MM.1S (cell line): ENCODE data around the gene RBPMS2.

ENCODE experiments used
- DNase-seq: peaks from one replicate; pipeline ENCODE4 v3.0.0-alpha.2; 2015
- H2AFZ ChIP-seq: fragments of 300-600 bp; sonication (generic); 2 replicates; pipeline ENCODE4 v1.6.0; 2016; ENCODE audit warnings: antibody characterized with exemption, low read length
- H3F3A ChIP-seq: fragments of 300-600 bp; sonication (generic); 2 replicates; pipeline ENCODE4 v1.6.1; 2016; ENCODE audit warnings: mild to moderate bottlenecking, antibody characterized with exemption, low read length, moderate library complexity, mixed read lengths; ENCODE audit not compliant: insufficient read depth
- H3K27ac ChIP-seq: fragments of 300-600 bp; sonication (generic); 2 replicates; pipeline ENCODE4 v1.5.1; 2016; ENCODE audit warnings: mild to moderate bottlenecking, low read length
- H3K27me3 ChIP-seq: fragments of 300-600 bp; sonication (generic); replicated peaks from 2 replicates; pipeline ENCODE4 v1.6.0; 2016; ENCODE audit warnings: low read length; ENCODE audit not compliant: insufficient read depth
- H3K36me3 ChIP-seq: fragments of 300-600 bp; sonication (generic); replicated peaks from 2 replicates; pipeline ENCODE4 v1.6.1; 2016; ENCODE audit warnings: mild to moderate bottlenecking, low read length, mixed read lengths; ENCODE audit not compliant: insufficient read depth
- H3K4me1 ChIP-seq: fragments of 300-600 bp; sonication (generic); 2 replicates; pipeline ENCODE4 v1.6.1; 2016; ENCODE audit warnings: low read length, mixed read lengths
- H3K4me2 ChIP-seq: fragments of 300-600 bp; sonication (generic); 2 replicates; pipeline ENCODE4 v1.6.0; 2016; ENCODE audit warnings: low read depth, low read length
- H3K4me3 ChIP-seq: fragments of 300-600 bp; sonication (generic); 2 replicates; pipeline ENCODE4 v1.5.1; 2016; ENCODE audit warnings: low read length, mixed read lengths
- H3K79me2 ChIP-seq: fragments of 300-600 bp; sonication (generic); 2 replicates; pipeline ENCODE4 v1.6.1; 2016; ENCODE audit warnings: mixed run types, low read length, mixed read lengths
- H3K9ac ChIP-seq: fragments of 300-600 bp; sonication (generic); 2 replicates; pipeline ENCODE4 v1.6.1; 2016; ENCODE audit warnings: low read length, mixed read lengths
- H3K9me2 ChIP-seq: fragments of 300-600 bp; sonication (generic); replicated peaks from 2 replicates; pipeline ENCODE4 v1.6.1; 2016; ENCODE audit warnings: mild to moderate bottlenecking, low read length, mixed read lengths; ENCODE audit not compliant: insufficient read depth
- H3K9me3 ChIP-seq: fragments of 300-600 bp; sonication (generic); replicated peaks from 2 replicates; pipeline ENCODE4 v1.6.1; 2016; ENCODE audit warnings: mild to moderate bottlenecking, low read length, mixed read lengths; ENCODE audit not compliant: insufficient read depth
- H4K20me1 ChIP-seq: fragments of 300-600 bp; sonication (generic); 2 replicates; pipeline ENCODE4 v1.6.1; 2016; ENCODE audit warnings: mild to moderate bottlenecking, low read length, moderate library complexity, mixed read lengths; ENCODE audit not compliant: insufficient read depth
- CTCF ChIP-seq: fragments of 300-600 bp; sonication (generic); IDR thresholded peaks from 2 replicates; pipeline ENCODE4 v1.5.1; 2016; ENCODE audit warnings: antibody characterized with exemption, low read length, mixed read lengths
- EZH2 ChIP-seq: fragments of 300-600 bp; sonication (generic); optimal IDR thresholded peaks from 2 replicates; pipeline ENCODE3; 2017; ENCODE audit warnings: low read depth, mild to moderate bottlenecking, antibody characterized with exemption, low read length, mixed read lengths
- EZH2phosphoT487 ChIP-seq: fragments of 300-600 bp; sonication (generic); IDR thresholded peaks from 2 replicates; pipeline ENCODE4 v1.6.1; 2018; ENCODE audit warnings: antibody characterized with exemption, low read length

RBPMS2 gene

GRCh38 chr15:64781299-64781698 is 5.9 kb upstream of the RBPMS2 start:
- Histone ChIP-seq H3K4me2 (no peak overlapping the region), H3K79me2 (no peaks in the 10 kb centered on the region), H3K27me3 (peaks cover 3% of the 10 kb centered on the region), H3F3A (no peaks in the 10 kb centered on the region), H3K27ac (no peak overlapping the region), H3K9me3 (no peaks in the 10 kb centered on the region), H3K4me1 (no peaks in the 10 kb centered on the region), H3K36me3 (no peaks in the 10 kb centered on the region), H3K4me3 (no peak overlapping the region), H2AFZ (no peak overlapping the region), H3K9me2 (no peaks in the 10 kb centered on the region), H3K9ac (no peak overlapping the region), H4K20me1 (no peaks in the 10 kb centered on the region)
- TF ChIP-seq EZH2 (no peak), CTCF (no peak)
- DNase-seq, result no peak

- H3K27ac ChIP-seq, result no peak overlapping the region
- H3K79me2 ChIP-seq, result no peaks in the 10 kb centered on the region
- H4K20me1 ChIP-seq, result no peaks in the 10 kb centered on the region
- H3K9me2 ChIP-seq, result no peaks in the 10 kb centered on the region
- DNase-seq, result no peak
- no peaks in the 10 kb centered on the region for H3K9me3 ChIP-seq
- H3F3A ChIP-seq, result no peaks in the 10 kb centered on the region
- H3K4me1 ChIP-seq, result no peaks in the 10 kb centered on the region
- no peaks in the 10 kb centered on the region for H3K36me3 ChIP-seq
- no peak overlapping the region for H3K4me2 ChIP-seq
- H3K4me3 ChIP-seq, result no peak overlapping the region
- peaks cover 7% of the 10 kb centered on the region for H3K27me3 ChIP-seq
- H3K9ac ChIP-seq, result no peak overlapping the region
- TF ChIP-seq EZH2 (no peak), EZH2phosphoT487 (no peak), CTCF (no peak)
- no peak overlapping the region for H2AFZ ChIP-seq
Measured at GRCh38 chr15:64780600-64781156, 5.3 kb upstream of the RBPMS2 start.

- no peak overlapping the region for H3K4me3 ChIP-seq
- no peaks in the 10 kb centered on the region for H3F3A ChIP-seq
- no peak for DNase-seq
- H3K27ac ChIP-seq, result no peak overlapping the region
- H4K20me1 ChIP-seq, result no peaks in the 10 kb centered on the region
- peaks cover 7% of the 10 kb centered on the region for H3K27me3 ChIP-seq
- no peaks in the 10 kb centered on the region for H3K79me2 ChIP-seq
- H3K9ac ChIP-seq, result no peak overlapping the region
- TF ChIP-seq CTCF (no peak), EZH2phosphoT487 (no peak), EZH2 (no peak)
- H3K36me3 ChIP-seq, result no peaks in the 10 kb centered on the region
- H2AFZ ChIP-seq, result no peak overlapping the region
- no peaks in the 10 kb centered on the region for H3K9me3 ChIP-seq
- no peak overlapping the region for H3K4me2 ChIP-seq
- H3K9me2 ChIP-seq, result no peaks in the 10 kb centered on the region
- no peaks in the 10 kb centered on the region for H3K4me1 ChIP-seq
Measured at GRCh38 chr15:64779630-64780029, 4.2 kb upstream of the RBPMS2 start.
